GM23338 (cell line): ENCODE data around the gene FARP1. TPM values are rescaled to one million over a fixed set of nuclear protein-coding genes. Genes with fewer than 3 reads are reported as not detected.

ENCODE experiments used
- ATAC-seq: fragments of 200-7000 bp; cut with Tn5 transposase; 3 replicates; pipeline ENCODE4 v1.9.1; 2020
- DNase-seq: peaks from one replicate; pipeline ENCODE4 v3.0.0-alpha.2; 2015; ENCODE audit warnings: low spot score
- H2AFZ ChIP-seq: fragments of 200-600 bp; sonication (generic); 2 replicates; pipeline ENCODE4 v1.8.0; 2016; ENCODE audit warnings: antibody characterized with exemption, mild to moderate bottlenecking, moderate library complexity
- H3F3A ChIP-seq: fragments of 200-600 bp; sonication (generic); replicated peaks from 2 replicates; pipeline ENCODE4 v1.8.0; 2017; ENCODE audit warnings: antibody characterized with exemption, mixed run types, low read depth
- H3K27ac ChIP-seq: fragments of 200-600 bp; sonication (generic); 2 replicates; pipeline ENCODE4 v1.6.1; 2016; ENCODE audit warnings: low read depth
- H3K27me3 ChIP-seq: fragments of 200-600 bp; sonication (generic); 2 replicates; pipeline ENCODE4 v1.8.0; 2016; ENCODE audit warnings: mild to moderate bottlenecking, mixed run types, moderate library complexity; ENCODE audit not compliant: insufficient read depth
- H3K36me3 ChIP-seq: fragments of 200-600 bp; sonication (generic); 2 replicates; pipeline ENCODE4 v1.8.0; 2016; ENCODE audit warnings: mild to moderate bottlenecking; ENCODE audit not compliant: insufficient read depth
- H3K4me1 ChIP-seq: fragments of 200-600 bp; sonication (generic); 2 replicates; pipeline ENCODE4 v1.8.0; 2016; ENCODE audit warnings: mild to moderate bottlenecking, moderate library complexity; ENCODE audit not compliant: insufficient read depth
- H3K4me2 ChIP-seq: fragments of 200-600 bp; sonication (generic); 2 replicates; pipeline ENCODE4 v1.7.1; 2017; ENCODE audit warnings: mixed run types
- H3K4me3 ChIP-seq: fragments of 200-600 bp; sonication (generic); 2 replicates; pipeline ENCODE4 v1.6.1; 2016; ENCODE audit warnings: mixed run types
- H3K79me2 ChIP-seq: fragments of 200-600 bp; sonication (generic); replicated peaks from 2 replicates; pipeline ENCODE4 v1.8.0; 2017; ENCODE audit warnings: mild to moderate bottlenecking; ENCODE audit not compliant: insufficient read depth
- H3K9me2 ChIP-seq: fragments of 200-600 bp; sonication (generic); 2 replicates; pipeline ENCODE4 v1.8.0; 2017; ENCODE audit not compliant: insufficient read depth
- H4K20me1 ChIP-seq: fragments of 200-600 bp; sonication (generic); replicated peaks from 2 replicates; pipeline ENCODE4 v1.8.0; 2017; ENCODE audit warnings: mild to moderate bottlenecking; ENCODE audit not compliant: insufficient read depth
- H3K27ac Mint-ChIP-seq: 2 replicates; pipeline ENCODE4 v1.8.0; 2020; ENCODE audit warnings: inconsistent platforms, mild to moderate bottlenecking, moderate library complexity, mixed read lengths
- H3K27me3 Mint-ChIP-seq: 3 replicates; pipeline ENCODE4 v1.8.0; 2022; ENCODE audit warnings: low read depth, mild to moderate bottlenecking, moderate library complexity, mixed read lengths, inconsistent platforms; ENCODE audit not compliant: insufficient read depth, poor library complexity
- H3K36me3 Mint-ChIP-seq: 3 replicates; pipeline ENCODE4 v1.8.0; 2021; ENCODE audit warnings: low read depth, mild to moderate bottlenecking, inconsistent platforms, moderate library complexity, mixed read lengths
- H3K4me1 Mint-ChIP-seq: 3 replicates; pipeline ENCODE4 v1.8.0; 2020; ENCODE audit warnings: mild to moderate bottlenecking, inconsistent platforms, mixed read lengths
- H3K4me3 Mint-ChIP-seq: 3 replicates; pipeline ENCODE4 v1.8.0; 2021; ENCODE audit warnings: moderate library complexity, mild to moderate bottlenecking, inconsistent platforms, mixed read lengths
- H3K9me3 Mint-ChIP-seq: 3 replicates; pipeline ENCODE4 v1.8.0; 2020; ENCODE audit warnings: moderate library complexity, mild to moderate bottlenecking, inconsistent platforms, mixed read lengths
- CREB1 ChIP-seq: fragments of 250-450 bp; sonication (Bioruptor Pico); IDR thresholded peaks from 2 replicates; pipeline ENCODE4 v1.5.0; 2020; ENCODE audit warnings: low read depth, mild to moderate bottlenecking, moderate library complexity
- EZH2 ChIP-seq: fragments of 200-600 bp; sonication (generic); IDR thresholded peaks from one replicate; pipeline ENCODE4 v1.8.0; 2017; ENCODE audit warnings: antibody characterized with exemption, mild to moderate bottlenecking, low read depth; ENCODE audit not compliant: unreplicated experiment
- EZH2phosphoT487 ChIP-seq: fragments of 200-600 bp; sonication (generic); IDR thresholded peaks from one replicate; pipeline ENCODE4 v1.8.1; 2018; ENCODE audit warnings: antibody characterized with exemption; ENCODE audit not compliant: unreplicated experiment
- JUNB ChIP-seq: IDR thresholded peaks from one replicate; pipeline ENCODE4 v1.6.1; 2016; ENCODE audit warnings: antibody characterized with exemption; ENCODE audit not compliant: unreplicated experiment
- NANOG ChIP-seq: IDR thresholded peaks from 2 replicates; pipeline ENCODE4 v1.6.1; 2016; ENCODE audit warnings: antibody characterized with exemption, borderline replicate concordance
- POLR2AphosphoS5 ChIP-seq: IDR thresholded peaks from 2 replicates; pipeline ENCODE4 v1.6.1; 2016; ENCODE audit warnings: antibody characterized with exemption, low read depth
- STAT1 ChIP-seq: IDR thresholded peaks from one replicate; pipeline ENCODE4 v1.6.1; 2016; ENCODE audit warnings: antibody characterized with exemption; ENCODE audit not compliant: unreplicated experiment
- ZNF114 ChIP-seq: fragments of 250-450 bp; sonication (Bioruptor Pico); IDR thresholded peaks from 2 replicates; pipeline ENCODE4 v1.5.0; 2020; ENCODE audit warnings: mild to moderate bottlenecking, moderate library complexity
- ZNF331 ChIP-seq: fragments of 250-450 bp; sonication (Bioruptor Pico); IDR thresholded peaks from 2 replicates; pipeline ENCODE4 v1.5.0; 2020; ENCODE audit warnings: low read depth, mild to moderate bottlenecking, moderate library complexity
- polyA plus RNA-seq: library from polyadenylated mRNA; unstranded; fragments of >200 nt; fragmentation: Nextera tagmentation; extraction: Ambion mirVana; gene quantifications from 2 replicates; pipeline ENCODE4 v1.2.1, GENCODE V29; 2016
- total RNA-seq: library from RNA; depleted of rRNA; stranded (reverse); fragments of >200 nt; shearing (Covaris generic); gene quantifications from 2 replicates; pipeline ENCODE4 v1.2.3, GENCODE V29; 2014
- TF ChIP-seq, protein P1 (sequence below), 2 experiments: fragments of 200-600 bp in 1 of 2; sonication (generic) in 1 of 2; conservative IDR thresholded peaks; 2 replicates each; pipeline versions ENCODE4 v1.5.1 to v1.6.1; 2016 to 2017; ENCODE audit warnings: antibody characterized with exemption in 2 of 2, low read depth in 2 of 2, mild to moderate bottlenecking in 2 of 2, moderate library complexity in 1 of 2
- TF ChIP-seq, protein P2 (sequence below): IDR thresholded peaks from one replicate; pipeline ENCODE4 v1.6.1; 2018; ENCODE audit warnings: antibody characterized with exemption; ENCODE audit not compliant: unreplicated experiment

Gene FARP1
- total and polyA plus RNA-seq, 2 experiments from 2014 or later, result 53.6 to 82.5 TPM

GRCh38 chr13:98420554-98421175 is 277.8 kb downstream of the FARP1 start:
- no peak overlapping the region for H3K27ac Mint-ChIP-seq
- DNase-seq (no peak), ATAC-seq (no peak)
- H3K4me1 ChIP-seq, result no peaks in the 10 kb centered on the region
- no peak overlapping the region for H3K27ac ChIP-seq
- no peaks in the 10 kb centered on the region for H3K27me3 Mint-ChIP-seq
- H3K4me1 Mint-ChIP-seq, result no peaks in the 10 kb centered on the region
- no peaks in the 10 kb centered on the region for H3K79me2 ChIP-seq
- no peaks in the 10 kb centered on the region for H3F3A ChIP-seq
- H2AFZ ChIP-seq, result no peak overlapping the region
- peaks cover 3% of the 10 kb centered on the region; the same call in 1 of the 2 replicates for H3K36me3 ChIP-seq
- H3K4me3 Mint-ChIP-seq, result no peak overlapping the region
- H3K9me3 Mint-ChIP-seq, result no peaks in the 10 kb centered on the region
- TF ChIP-seq, protein P1, sequence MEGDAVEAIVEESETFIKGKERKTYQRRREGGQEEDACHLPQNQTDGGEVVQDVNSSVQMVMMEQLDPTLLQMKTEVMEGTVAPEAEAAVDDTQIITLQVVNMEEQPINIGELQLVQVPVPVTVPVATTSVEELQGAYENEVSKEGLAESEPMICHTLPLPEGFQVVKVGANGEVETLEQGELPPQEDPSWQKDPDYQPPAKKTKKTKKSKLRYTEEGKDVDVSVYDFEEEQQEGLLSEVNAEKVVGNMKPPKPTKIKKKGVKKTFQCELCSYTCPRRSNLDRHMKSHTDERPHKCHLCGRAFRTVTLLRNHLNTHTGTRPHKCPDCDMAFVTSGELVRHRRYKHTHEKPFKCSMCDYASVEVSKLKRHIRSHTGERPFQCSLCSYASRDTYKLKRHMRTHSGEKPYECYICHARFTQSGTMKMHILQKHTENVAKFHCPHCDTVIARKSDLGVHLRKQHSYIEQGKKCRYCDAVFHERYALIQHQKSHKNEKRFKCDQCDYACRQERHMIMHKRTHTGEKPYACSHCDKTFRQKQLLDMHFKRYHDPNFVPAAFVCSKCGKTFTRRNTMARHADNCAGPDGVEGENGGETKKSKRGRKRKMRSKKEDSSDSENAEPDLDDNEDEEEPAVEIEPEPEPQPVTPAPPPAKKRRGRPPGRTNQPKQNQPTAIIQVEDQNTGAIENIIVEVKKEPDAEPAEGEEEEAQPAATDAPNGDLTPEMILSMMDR (conservative IDR thresholded peaks at IDR 0.05; ENCODE audit: low read depth in 2 of 2), result no peak
- TF ChIP-seq EZH2phosphoT487 (no peak), ZNF114 (CRISPR knock-in tag) (no peak), NANOG (no peak), ZNF331 (CRISPR knock-in tag) (no peak), CREB1 (CRISPR knock-in tag) (no peak), STAT1 (no peak)
- TF ChIP-seq, protein P2, sequence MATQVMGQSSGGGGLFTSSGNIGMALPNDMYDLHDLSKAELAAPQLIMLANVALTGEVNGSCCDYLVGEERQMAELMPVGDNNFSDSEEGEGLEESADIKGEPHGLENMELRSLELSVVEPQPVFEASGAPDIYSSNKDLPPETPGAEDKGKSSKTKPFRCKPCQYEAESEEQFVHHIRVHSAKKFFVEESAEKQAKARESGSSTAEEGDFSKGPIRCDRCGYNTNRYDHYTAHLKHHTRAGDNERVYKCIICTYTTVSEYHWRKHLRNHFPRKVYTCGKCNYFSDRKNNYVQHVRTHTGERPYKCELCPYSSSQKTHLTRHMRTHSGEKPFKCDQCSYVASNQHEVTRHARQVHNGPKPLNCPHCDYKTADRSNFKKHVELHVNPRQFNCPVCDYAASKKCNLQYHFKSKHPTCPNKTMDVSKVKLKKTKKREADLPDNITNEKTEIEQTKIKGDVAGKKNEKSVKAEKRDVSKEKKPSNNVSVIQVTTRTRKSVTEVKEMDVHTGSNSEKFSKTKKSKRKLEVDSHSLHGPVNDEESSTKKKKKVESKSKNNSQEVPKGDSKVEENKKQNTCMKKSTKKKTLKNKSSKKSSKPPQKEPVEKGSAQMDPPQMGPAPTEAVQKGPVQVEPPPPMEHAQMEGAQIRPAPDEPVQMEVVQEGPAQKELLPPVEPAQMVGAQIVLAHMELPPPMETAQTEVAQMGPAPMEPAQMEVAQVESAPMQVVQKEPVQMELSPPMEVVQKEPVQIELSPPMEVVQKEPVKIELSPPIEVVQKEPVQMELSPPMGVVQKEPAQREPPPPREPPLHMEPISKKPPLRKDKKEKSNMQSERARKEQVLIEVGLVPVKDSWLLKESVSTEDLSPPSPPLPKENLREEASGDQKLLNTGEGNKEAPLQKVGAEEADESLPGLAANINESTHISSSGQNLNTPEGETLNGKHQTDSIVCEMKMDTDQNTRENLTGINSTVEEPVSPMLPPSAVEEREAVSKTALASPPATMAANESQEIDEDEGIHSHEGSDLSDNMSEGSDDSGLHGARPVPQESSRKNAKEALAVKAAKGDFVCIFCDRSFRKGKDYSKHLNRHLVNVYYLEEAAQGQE, result no peak
- H3K36me3 Mint-ChIP-seq, result peaks cover 36% of the 10 kb centered on the region
- no peaks in the 10 kb centered on the region for H3K27me3 ChIP-seq
- H4K20me1 ChIP-seq, result no peaks in the 10 kb centered on the region
- no peaks in the 10 kb centered on the region for H3K9me2 ChIP-seq
- no peak overlapping the region for H3K4me3 ChIP-seq
- H3K4me2 ChIP-seq, result no peak overlapping the region

DNA sequence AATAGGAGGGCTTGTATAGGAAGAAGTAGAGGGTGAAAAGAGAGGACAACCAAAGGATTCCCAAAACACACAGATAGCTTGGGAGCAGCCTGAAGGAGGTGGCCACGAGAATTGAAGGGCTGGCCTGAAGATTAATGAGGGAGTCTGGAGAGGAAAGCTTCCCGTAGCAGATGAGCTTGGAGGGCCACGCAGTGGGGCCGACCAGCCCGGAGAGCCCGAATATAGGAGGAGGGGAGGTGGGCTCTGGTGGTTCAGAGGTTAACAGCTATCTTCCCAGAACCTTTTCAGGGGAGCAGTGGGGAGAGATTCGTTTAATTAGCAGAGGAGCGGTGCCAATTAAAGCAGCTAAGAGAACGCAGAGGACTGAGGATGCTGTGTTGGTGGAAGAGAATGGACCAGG is 279.2 kb downstream of the FARP1 start:
- H3K36me3 ChIP-seq, result peaks cover 9% of the 10 kb centered on the region; the same call in 1 of the 2 replicates
- Mint-ChIP-seq H3K27ac (no peak overlapping the region), H3K4me3 (no peak overlapping the region), H3K9me3 (no peaks in the 10 kb centered on the region), H3K27me3 (no peaks in the 10 kb centered on the region), H3K36me3 (peaks cover 35% of the 10 kb centered on the region), H3K4me1 (no peaks in the 10 kb centered on the region)
- H3K27ac ChIP-seq, result no peak overlapping the region
- no peaks in the 10 kb centered on the region for H4K20me1 ChIP-seq
- no peaks in the 10 kb centered on the region for H3K27me3 ChIP-seq
- no peaks in the 10 kb centered on the region for H3K79me2 ChIP-seq
- no peaks in the 10 kb centered on the region for H3K4me1 ChIP-seq
- no peak overlapping the region for H3K4me2 ChIP-seq
- no peak overlapping the region for H3K4me3 ChIP-seq
- no peaks in the 10 kb centered on the region for H3K9me2 ChIP-seq
- H2AFZ ChIP-seq, result no peak overlapping the region
- ATAC-seq, result no peak
- H3F3A ChIP-seq, result no peaks in the 10 kb centered on the region
- DNase-seq, result no peak
- TF ChIP-seq, protein P1 (conservative IDR thresholded peaks at IDR 0.05; ENCODE audit: low read depth in 2 of 2), result no peak
- TF ChIP-seq CREB1 (CRISPR knock-in tag) (no peak), ZNF114 (CRISPR knock-in tag) (no peak), STAT1 (no peak), POLR2AphosphoS5 (no peak), EZH2phosphoT487 (no peak), JUNB (no peak), ZNF331 (CRISPR knock-in tag) (no peak), EZH2 (no peak)
- TF ChIP-seq, protein P2, result no peak
